ENCODE data around the gene FAM83B. TPM values are rescaled to one million over a fixed set of nuclear protein-coding genes. Genes with fewer than 3 reads are reported as not detected.

FAM83B gene
- total RNA-seq, 1 experiment from 2014 or later, result 5.7 TPM

DNA sequence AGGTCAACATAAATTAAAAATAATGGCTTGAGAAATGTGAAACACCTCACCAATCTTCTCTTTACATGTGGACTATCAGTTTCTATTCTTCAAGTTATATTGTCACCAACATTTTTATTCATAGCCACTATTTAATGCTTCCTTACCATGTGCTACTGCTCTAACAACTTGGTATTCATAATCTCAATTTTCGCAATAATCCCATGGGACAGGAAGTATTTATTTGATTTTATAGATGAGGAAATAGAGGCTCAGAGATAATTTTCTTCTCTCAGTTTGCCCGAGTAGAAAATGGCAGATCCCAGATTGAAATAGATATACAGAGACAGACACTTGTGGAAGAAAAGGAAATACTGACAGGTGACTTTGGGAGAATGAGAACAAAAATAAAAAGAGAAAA is 66.6 kb downstream of the FAM83B start:
- no peak overlapping the region for H2AFZ ChIP-seq (ENCODE audit: low read length)
- H3K9ac ChIP-seq (ENCODE audit: extremely low read depth, insufficient read length, low read length), result no peak overlapping the region
- H2AK5ac ChIP-seq (ENCODE audit: insufficient read length, low read length), result no peak overlapping the region
- no peaks in the 10 kb centered on the region for H3K79me2 ChIP-seq (ENCODE audit: insufficient read depth, low read length)
- no peaks in the 10 kb centered on the region; the same call in 1 of the 2 replicates for H3K4me1 ChIP-seq (ENCODE audit: insufficient read depth, low read length)
- H3K27me3 ChIP-seq (ENCODE audit: insufficient read depth, low read length), result no peaks in the 10 kb centered on the region
- H4K20me1 ChIP-seq (ENCODE audit: control insufficient read depth, insufficient read depth, insufficient read length), result no peaks in the 10 kb centered on the region
- Mint-ChIP-seq H3K27ac (no peak overlapping the region), H3K27me3 (ENCODE audit: low read depth) (no peaks in the 10 kb centered on the region), H3K9me3 (no peaks in the 10 kb centered on the region), H3K4me3 (no peak overlapping the region), H3K4me1 (peaks cover 3 to 6% of the 10 kb centered on the region in 2 experiments), H3K36me3 (ENCODE audit: insufficient read depth in 1 of 3, low read depth in 3 of 3) (no peaks in the 10 kb centered on the region)
- no peak overlapping the region for H2BK5ac ChIP-seq (ENCODE audit: insufficient read length, low read length)
- no peak overlapping the region for H4K5ac ChIP-seq (ENCODE audit: insufficient read length, low read depth, low read length)
- no peak overlapping the region for H3K18ac ChIP-seq (ENCODE audit: insufficient read length, low read depth, low read length)
- no peak overlapping the region for H2BK15ac ChIP-seq (ENCODE audit: low read depth, low read length)
- H3K27ac ChIP-seq (ENCODE audit: insufficient read length, low read depth, low read length), result no peak overlapping the region
- no peak overlapping the region for H3K4me2 ChIP-seq (ENCODE audit: insufficient read depth, insufficient read length, low read length)
- WGBS (ENCODE audit: extremely low coverage, insufficient read length, low lambda C conversion rate), result no CpG with 5 or more reads among the region's 2 CpGs
- H4K8ac ChIP-seq (replicated peaks; ENCODE audit: insufficient read length, low read depth, low read length), result no peak overlapping the region
- no peak for DNase-seq
- no peak overlapping the region for H2BK120ac ChIP-seq (ENCODE audit: low read depth, low read length, poor library complexity, severe bottlenecking)
- H4K91ac ChIP-seq (ENCODE audit: insufficient read length, low read depth, low read length), result no peak overlapping the region
- no peaks in the 10 kb centered on the region for H3K79me1 ChIP-seq (ENCODE audit: insufficient read depth, low read depth, low read length, poor library complexity, severe bottlenecking)
- H3T11ph ChIP-seq (ENCODE audit: low read length), result no peak overlapping the region
- H3K9me3 ChIP-seq (ENCODE audit: control insufficient read depth, low read depth, low read length), result no peaks in the 10 kb centered on the region
- no peaks in the 10 kb centered on the region for H3K23me2 ChIP-seq (ENCODE audit: insufficient read length, low read depth, low read length, poor library complexity, severe bottlenecking)
- no peak overlapping the region for H3K4ac ChIP-seq (ENCODE audit: low read depth, low read length)
- H3K14ac ChIP-seq (ENCODE audit: insufficient read depth, low read length), result no peak overlapping the region
- TF ChIP-seq CTCF (conservative IDR thresholded peaks at IDR 0.05), result no peak
- H2BK20ac ChIP-seq (ENCODE audit: low read depth, low read length, poor library complexity, severe bottlenecking), result no peak overlapping the region
- H3K56ac ChIP-seq (ENCODE audit: insufficient read length, low read depth, low read length), result no peak overlapping the region
- no peak overlapping the region for H2BK12ac ChIP-seq (ENCODE audit: insufficient read length, low read depth, low read length)
- no peak overlapping the region for H3K23ac ChIP-seq (ENCODE audit: insufficient read length, low read depth, low read length)

Measured in H9 (cell line).